ENCODE results near the gene PRKAR2B. TPM values are rescaled to one million over a fixed set of nuclear protein-coding genes. Genes with fewer than 3 reads are reported as not detected.

PRKAR2B gene
- polyA plus RNA-seq, 6 donors from 2014 or later, result 1.1 to 4.9 (median 2.7) TPM; not detected in 1

DNA sequence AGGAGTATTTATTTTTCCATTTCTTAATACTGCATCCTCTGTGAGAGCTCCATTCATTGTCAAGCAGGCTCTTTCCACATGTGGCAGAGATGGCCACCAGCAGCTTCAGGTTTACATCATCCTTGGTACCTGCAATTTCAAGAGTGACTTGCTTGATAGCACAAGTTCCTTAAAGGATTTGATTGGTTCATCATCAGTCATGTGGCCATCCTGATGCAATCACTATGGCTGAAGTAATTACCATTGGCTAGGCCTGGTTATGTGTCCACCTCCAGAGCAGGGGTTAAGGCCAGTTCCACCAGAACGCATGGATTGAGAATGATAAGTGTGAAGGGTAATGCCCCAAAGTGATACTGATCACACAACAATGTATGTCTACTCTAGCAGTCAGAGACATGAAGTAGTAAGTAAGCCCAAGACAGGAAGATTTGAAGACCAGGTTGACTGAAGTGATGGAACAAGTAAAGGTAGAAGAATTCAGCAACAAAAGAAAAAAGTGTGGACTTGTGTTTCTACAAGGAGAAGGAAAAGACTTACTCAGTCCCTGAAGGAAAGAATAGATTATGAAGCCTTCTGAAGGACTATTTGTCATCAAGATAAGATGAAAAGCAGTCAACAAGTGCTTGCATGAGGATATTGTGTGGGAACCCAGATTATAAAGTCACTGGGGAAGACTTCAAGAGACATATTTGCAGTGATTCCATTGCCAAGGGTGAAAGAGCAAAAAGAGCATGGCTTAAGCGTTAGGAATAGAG lies 26.4 kb upstream of the PRKAR2B start:
- H3K27ac Mint-ChIP-seq, result no peak overlapping the region
- no peaks in the 10 kb centered on the region for H3K36me3 Mint-ChIP-seq
- no peak overlapping the region for H3K4me3 Mint-ChIP-seq
- H3K27me3 Mint-ChIP-seq, result peaks cover 0 to 4% (median 0%) of the 10 kb centered on the region in 3 donors
- H3K9me3 Mint-ChIP-seq, result no peaks in the 10 kb centered on the region
- no peak for ATAC-seq (ENCODE audit: low read depth in 2 of 2)
- H3K4me1 Mint-ChIP-seq, result no peaks in the 10 kb centered on the region
- DNase-seq, result no peak

DNA sequence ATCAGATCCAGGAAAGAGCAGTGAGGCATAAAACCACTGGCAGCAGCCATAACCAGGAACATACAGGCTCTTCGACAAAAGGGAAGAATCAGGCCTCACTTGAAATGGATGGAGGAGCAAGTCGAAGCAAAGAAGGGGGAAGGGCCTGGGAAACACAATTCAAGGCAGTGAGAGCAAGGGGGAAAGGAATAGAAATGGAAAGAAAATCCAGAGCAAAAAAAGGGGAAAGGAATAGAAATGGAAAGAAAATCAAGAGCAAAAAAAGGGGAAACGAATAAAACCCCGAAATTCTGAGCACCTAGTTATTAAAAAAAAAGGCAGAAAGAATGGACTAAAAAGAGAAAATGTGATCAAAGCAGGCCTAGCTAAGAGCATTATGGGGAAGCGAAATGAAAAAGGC lies 24.1 kb upstream of the PRKAR2B start:
- peaks cover 0 to 4% (median 0%) of the 10 kb centered on the region in 3 donors for H3K27me3 Mint-ChIP-seq
- H3K36me3 Mint-ChIP-seq, result no peaks in the 10 kb centered on the region
- no peak overlapping the region for H3K27ac Mint-ChIP-seq
- H3K9me3 Mint-ChIP-seq, result peaks cover 0 to 5% (median 0%) of the 10 kb centered on the region in 7 donors
- no peaks in the 10 kb centered on the region for H3K4me1 Mint-ChIP-seq
- no peak overlapping the region for H3K4me3 Mint-ChIP-seq
- DNase-seq (no peak), ATAC-seq (ENCODE audit: low read depth in 2 of 2) (no peak)

DNA sequence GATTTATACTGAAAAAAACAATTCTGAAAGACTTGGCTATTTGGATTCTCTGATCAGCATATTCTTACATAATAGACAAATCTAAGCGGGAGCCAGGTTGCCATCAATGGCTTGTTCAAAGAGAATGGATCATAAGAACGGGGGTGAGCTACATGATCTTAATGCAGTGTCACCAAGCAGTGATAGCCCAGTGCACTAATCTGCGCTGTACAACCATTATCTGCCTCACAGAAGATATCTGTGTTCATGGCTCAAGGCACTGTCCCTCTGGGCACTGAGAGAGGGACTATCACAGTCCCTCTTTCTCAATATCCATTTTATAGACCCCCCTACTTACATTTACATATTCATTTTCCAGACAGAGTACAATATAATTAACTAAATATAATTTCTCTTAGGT lies 22.9 kb upstream of the PRKAR2B start:
- Mint-ChIP-seq H3K4me3 (no peak overlapping the region), H3K4me1 (peaks cover 0 to under 1% (median 0%) of the 10 kb centered on the region in 3 donors)

DNA sequence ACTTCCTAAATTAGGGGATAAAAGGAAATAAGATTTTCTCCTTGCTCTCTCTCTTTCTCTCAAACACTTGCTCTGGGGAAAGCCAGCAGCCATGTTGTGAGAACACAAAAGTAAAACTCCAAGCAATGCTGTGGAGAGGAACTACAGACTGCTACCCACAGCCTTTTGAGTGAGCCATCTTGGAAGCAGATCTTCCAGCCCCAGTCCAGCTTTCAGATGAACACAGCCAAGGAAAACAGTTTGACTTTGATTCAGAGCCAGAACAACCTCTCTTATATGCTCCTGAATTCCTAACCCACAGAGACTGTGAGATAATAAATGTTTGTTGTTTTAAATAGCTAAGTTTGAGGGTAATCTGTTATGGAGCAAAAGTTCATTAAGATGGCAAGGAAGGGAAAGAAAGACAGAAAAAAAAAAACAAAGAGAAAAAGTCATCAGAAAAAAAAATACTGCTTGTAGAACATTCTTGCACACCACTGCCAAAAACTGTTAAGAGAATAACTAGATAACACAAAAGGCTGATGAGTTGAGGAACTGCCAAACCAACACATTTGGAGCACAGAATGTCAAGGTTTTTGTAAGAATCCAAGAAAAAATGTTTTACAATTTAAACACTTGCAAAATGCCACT lies 20.9 kb upstream of the PRKAR2B start:
- Mint-ChIP-seq H3K36me3 (no peaks in the 10 kb centered on the region), H3K27me3 (no peaks in the 10 kb centered on the region), H3K27ac (no peak overlapping the region), H3K4me1 (peaks cover 9 to 13% (median 12%) of the 10 kb centered on the region in 3 donors), H3K4me3 (no peak overlapping the region), H3K9me3 (peaks cover 0 to 5% (median 0%) of the 10 kb centered on the region in 7 donors)
- DNase-seq, result no peak
- ATAC-seq (ENCODE audit: low read depth in 2 of 2), result no peak

More for the DNA sequence above, 22.9 kb upstream of the PRKAR2B start:
- ATAC-seq (ENCODE audit: low read depth in 2 of 2), result no peak
- Mint-ChIP-seq H3K27ac (no peak overlapping the region), H3K27me3 (peaks cover 0 to 4% (median 0%) of the 10 kb centered on the region in 3 donors), H3K9me3 (peaks cover 0 to 5% (median 0%) of the 10 kb centered on the region in 7 donors), H3K36me3 (no peaks in the 10 kb centered on the region)
- no peak for DNase-seq

DNA sequence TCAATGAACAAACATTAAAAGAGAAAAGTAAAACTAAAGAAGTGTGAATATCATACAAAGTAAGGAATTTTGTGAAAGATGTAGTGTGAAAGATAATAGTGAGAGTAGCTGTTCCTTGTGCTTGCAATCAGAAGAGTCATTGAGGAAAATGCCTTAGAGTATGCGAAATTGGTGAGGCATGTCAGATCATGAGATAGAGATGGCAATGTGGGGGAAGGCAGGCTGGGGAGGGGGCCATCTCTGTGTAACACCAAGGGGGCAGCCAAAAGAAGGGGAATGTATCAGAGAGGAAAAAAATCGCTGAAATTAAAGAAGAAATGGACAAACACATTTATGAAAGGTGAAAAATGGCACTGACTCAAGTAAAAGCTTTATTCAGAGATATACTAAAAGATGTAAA lies 19.6 kb upstream of the PRKAR2B start:
- H3K27ac Mint-ChIP-seq, result peak overlapping the region in 1 of 6 donors; percentile 56
- ATAC-seq (ENCODE audit: low read depth in 2 of 2) (no peak), DNase-seq (no peak)
- H3K9me3 Mint-ChIP-seq, result peaks cover 0 to 5% (median 0%) of the 10 kb centered on the region in 7 donors
- H3K27me3 Mint-ChIP-seq, result no peaks in the 10 kb centered on the region
- peaks cover 9 to 13% (median 12%) of the 10 kb centered on the region in 3 donors for H3K4me1 Mint-ChIP-seq
- no peaks in the 10 kb centered on the region for H3K36me3 Mint-ChIP-seq
- H3K4me3 Mint-ChIP-seq, result no peak overlapping the region

DNA sequence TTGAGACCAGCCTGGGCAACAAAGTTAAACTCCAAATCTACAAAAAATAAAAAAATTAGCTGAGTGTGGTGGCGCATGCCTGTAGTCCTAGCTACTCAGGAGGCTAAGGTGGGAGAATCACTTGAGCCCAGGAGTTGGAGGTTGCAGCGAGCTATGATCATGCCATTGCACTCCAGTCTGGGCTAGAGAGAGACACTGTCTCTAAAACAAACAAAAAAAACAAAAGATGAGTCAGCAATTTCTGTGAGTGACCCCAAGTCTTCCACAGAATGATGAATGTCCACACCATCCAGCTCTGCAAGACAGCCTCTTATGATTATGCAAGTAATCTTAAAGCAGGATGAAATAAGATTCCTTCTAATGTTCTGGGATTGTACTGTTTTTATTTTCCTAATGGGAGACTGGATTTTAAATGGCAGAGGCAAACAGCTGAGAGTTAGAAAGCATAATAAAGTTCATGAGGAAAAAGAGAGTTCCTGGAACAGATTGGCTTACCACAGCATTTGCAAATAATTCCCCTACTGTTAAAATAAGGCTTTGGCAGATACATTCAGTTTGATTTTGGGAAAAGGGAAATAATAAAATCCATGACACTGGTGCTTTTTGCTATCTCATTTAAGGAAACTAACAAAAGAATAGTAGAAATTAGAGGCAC lies 18.9 kb upstream of the PRKAR2B start:
- H3K4me3 Mint-ChIP-seq, result no peak overlapping the region

DNA sequence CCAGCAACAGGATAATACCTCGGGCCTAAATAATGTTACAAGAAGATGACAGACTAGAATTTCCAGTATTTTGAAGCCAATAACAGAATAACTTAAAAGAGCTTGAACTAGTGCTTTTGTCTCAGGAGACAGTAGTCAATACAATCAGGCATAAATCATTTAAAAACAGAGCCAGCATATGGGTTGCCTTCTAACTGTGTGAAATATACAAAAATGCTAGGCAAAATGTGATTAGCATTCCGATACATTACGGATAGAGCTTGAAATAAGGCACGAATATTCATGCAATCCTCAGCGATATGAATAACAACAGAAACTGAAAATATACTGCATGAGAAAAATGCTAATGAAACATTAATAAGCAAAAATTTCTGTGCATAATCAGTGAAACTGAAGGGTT lies 18.3 kb upstream of the PRKAR2B start:
- H3K9me3 Mint-ChIP-seq, result peaks cover 0 to 5% (median 0%) of the 10 kb centered on the region in 7 donors
- H3K4me1 Mint-ChIP-seq, result peaks cover 9 to 13% (median 12%) of the 10 kb centered on the region in 3 donors
- DNase-seq (no peak), ATAC-seq (ENCODE audit: low read depth in 2 of 2) (no peak)
- H3K27me3 Mint-ChIP-seq, result no peaks in the 10 kb centered on the region
- H3K4me3 Mint-ChIP-seq, result no peak overlapping the region
- no peak overlapping the region for H3K27ac Mint-ChIP-seq
- no peaks in the 10 kb centered on the region for H3K36me3 Mint-ChIP-seq

More for the DNA sequence above, 18.9 kb upstream of the PRKAR2B start:
- ATAC-seq (ENCODE audit: low read depth in 2 of 2) (no peak), DNase-seq (no peak)
- no peaks in the 10 kb centered on the region for H3K27me3 Mint-ChIP-seq
- peaks cover 9 to 13% (median 12%) of the 10 kb centered on the region in 3 donors for H3K4me1 Mint-ChIP-seq
- no peaks in the 10 kb centered on the region for H3K36me3 Mint-ChIP-seq
- H3K27ac Mint-ChIP-seq, result no peak overlapping the region
- peaks cover 0 to 5% (median 0%) of the 10 kb centered on the region in 7 donors for H3K9me3 Mint-ChIP-seq

DNA sequence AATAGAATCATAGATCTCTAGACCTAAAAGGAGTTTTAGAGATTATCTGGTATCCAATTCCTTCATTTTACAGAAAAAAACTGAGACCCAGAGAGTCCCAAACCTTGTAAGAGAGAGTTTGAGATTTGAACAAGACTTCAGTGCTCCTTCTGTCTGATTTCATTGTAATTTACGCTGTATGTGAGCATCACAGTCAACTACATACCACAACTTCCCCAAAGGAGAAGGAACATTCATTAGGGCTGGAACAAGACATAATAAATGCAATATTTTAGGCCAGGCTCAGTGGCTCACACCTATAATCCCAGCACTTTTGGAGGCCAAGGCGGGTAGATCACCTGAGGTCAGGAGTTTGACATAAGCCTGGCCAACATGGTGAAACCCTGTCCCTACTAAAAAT lies 17.3 kb upstream of the PRKAR2B start:
- peaks cover 9 to 13% (median 12%) of the 10 kb centered on the region in 3 donors for H3K4me1 Mint-ChIP-seq
- no peaks in the 10 kb centered on the region for H3K27me3 Mint-ChIP-seq
- ATAC-seq (ENCODE audit: low read depth in 2 of 2) (peak in 1 of 2 donors; percentile 47), DNase-seq (no peak)
- H3K9me3 Mint-ChIP-seq, result peaks cover 0 to 5% (median 0%) of the 10 kb centered on the region in 7 donors
- peak overlapping the region in 4 of 8 donors; percentile 10 to 57 (median 26) for H3K4me3 Mint-ChIP-seq
- H3K27ac Mint-ChIP-seq, result peak overlapping the region in 1 of 6 donors; percentile 16
- no peaks in the 10 kb centered on the region for H3K36me3 Mint-ChIP-seq

DNA sequence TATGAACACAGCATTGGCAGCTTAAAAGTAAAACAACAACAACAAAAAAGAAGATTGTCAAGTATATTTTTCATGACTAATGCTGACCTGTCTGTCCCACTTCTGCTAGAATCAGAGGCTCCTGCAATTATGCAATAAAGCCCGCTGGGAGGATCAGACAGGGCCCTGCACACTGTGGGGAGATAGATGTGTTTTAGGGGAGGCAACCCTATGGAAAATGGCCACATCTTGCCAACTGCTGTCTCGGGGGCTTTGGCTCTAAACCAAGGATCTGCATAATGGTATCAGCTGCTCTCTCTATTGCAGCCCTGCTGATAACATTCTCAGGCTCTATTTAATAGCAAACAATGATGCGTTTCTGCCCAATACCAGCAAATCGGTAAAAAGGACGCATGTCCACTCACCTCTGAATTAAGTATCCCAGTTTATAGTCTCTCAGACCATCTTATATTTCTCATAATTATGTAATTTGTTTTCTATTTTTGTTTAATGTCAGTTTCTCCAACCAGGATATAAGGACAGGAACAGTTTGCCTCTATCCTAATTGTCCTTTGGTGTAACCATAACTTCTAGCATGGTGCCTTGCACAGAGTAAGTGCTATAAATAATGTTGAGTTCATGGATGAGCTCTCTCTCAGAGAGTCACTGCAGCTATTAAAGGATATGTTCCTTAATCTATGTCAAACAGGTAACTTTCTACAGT lies 15.3 kb upstream of the PRKAR2B start:
- peaks cover 9 to 13% (median 12%) of the 10 kb centered on the region in 3 donors for H3K4me1 Mint-ChIP-seq

DNA sequence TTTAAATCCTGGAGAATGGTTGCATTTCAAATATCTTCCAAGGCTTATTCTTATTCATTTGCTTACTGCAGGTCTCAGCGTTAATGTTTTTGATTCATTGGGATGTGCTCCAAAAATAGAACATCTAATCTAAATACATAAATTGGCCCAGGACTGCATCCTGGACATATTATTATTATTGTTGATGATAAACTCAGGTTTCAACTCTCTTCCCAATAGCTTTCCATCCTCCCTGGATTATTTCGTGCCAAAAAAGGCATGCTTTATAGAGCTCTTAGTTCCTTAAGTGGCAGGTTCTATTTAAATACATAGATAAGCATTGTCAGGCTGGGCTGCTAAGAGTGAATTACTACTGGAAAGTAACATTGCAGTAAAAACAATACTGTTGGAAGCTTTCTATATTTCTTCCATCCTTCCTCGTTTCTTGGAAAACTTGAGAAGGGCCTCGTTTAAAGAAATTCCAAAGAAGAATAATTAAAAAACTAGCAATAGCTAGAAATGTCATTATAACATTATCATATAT lies 14.7 kb upstream of the PRKAR2B start:
- H3K27ac Mint-ChIP-seq, result no peak overlapping the region
- H3K4me1 Mint-ChIP-seq, result peaks cover 9 to 13% (median 12%) of the 10 kb centered on the region in 3 donors
- no peak overlapping the region for H3K4me3 Mint-ChIP-seq
- H3K27me3 Mint-ChIP-seq, result no peaks in the 10 kb centered on the region
- ATAC-seq (ENCODE audit: low read depth in 2 of 2), result no peak
- DNase-seq, result no peak
- H3K9me3 Mint-ChIP-seq, result peaks cover 0 to 2% (median 0%) of the 10 kb centered on the region in 7 donors
- no peaks in the 10 kb centered on the region for H3K36me3 Mint-ChIP-seq

More for the DNA sequence above, 15.3 kb upstream of the PRKAR2B start:
- DNase-seq, result no peak
- H3K36me3 Mint-ChIP-seq, result no peaks in the 10 kb centered on the region
- no peaks in the 10 kb centered on the region for H3K27me3 Mint-ChIP-seq
- no peak overlapping the region for H3K27ac Mint-ChIP-seq
- ATAC-seq (ENCODE audit: low read depth in 2 of 2), result no peak
- H3K4me3 Mint-ChIP-seq, result no peak overlapping the region
- H3K9me3 Mint-ChIP-seq, result peaks cover 0 to 2% (median 0%) of the 10 kb centered on the region in 7 donors

DNA sequence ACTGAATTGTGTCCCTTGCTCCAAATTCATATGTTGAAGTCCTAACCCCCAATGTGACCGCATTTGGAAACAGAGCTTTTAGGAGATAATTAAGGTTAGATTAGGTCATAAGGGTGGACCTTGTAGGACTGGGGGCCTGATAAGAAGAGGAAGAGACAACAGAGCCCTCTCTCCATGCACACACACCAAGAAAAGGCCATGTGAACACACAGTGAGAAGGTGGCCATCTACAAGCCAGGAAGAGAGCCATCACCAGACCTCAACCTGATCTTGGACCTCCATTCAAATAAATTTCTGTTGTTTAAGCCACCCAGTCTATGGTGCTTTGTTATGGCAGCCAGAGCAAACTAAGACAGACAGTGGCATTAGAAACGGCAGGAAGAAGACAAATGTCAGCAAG lies 12.5 kb upstream of the PRKAR2B start:
- Mint-ChIP-seq H3K27me3 (no peaks in the 10 kb centered on the region), H3K27ac (no peak overlapping the region), H3K9me3 (peaks cover 0 to 14% (median 10%) of the 10 kb centered on the region in 7 donors), H3K4me1 (peaks cover 5 to 10% (median 10%) of the 10 kb centered on the region in 3 donors), H3K36me3 (peaks cover 0 to 7% of the 10 kb centered on the region in 2 donors), H3K4me3 (peak overlapping the region in 1 of 8 donors; percentile 11)
- no peak for ATAC-seq (ENCODE audit: low read depth in 2 of 2)
- DNase-seq, result no peak

DNA sequence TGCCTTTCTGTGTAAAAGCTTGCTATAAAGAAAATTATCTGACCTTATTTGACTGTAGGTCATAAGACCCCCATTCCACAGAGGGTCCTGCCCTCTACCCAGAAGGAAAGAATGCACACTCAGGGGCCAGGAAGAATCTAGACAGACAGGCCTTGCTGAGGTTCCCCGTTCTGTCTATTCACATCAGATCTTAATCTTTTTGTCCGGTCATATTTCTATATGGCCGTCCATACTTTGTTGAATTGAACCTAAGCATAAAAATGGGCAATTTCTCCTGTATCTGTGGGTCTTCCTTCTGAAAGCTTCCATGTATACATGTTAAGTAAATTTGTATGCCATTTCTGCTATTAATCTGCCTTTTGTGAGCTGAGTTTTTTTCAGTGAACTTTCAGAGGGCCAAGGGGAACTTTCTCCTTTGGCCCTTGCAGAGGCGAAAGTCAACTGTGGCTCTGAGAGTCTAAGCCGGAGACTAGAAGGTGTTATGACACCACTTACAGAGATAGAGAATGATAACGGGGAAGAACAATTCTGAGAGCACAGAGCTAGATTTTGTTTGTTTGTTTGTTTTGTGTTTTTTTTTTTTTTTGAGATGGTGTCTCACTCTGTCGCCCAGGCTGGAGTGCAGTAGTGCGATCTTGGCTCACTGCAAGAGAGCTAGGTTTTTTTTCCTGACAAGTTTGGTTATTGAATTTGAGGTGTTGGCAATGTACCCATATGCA lies 11.6 kb upstream of the PRKAR2B start:
- peaks cover 0 to 7% of the 10 kb centered on the region in 2 donors for H3K36me3 Mint-ChIP-seq
- peaks cover under 1 to 2% (median 1%) of the 10 kb centered on the region in 3 donors for H3K4me1 Mint-ChIP-seq
- no peaks in the 10 kb centered on the region for H3K27me3 Mint-ChIP-seq
- peak overlapping the region in 1 of 6 donors; percentile 64 for H3K27ac Mint-ChIP-seq
- H3K4me3 Mint-ChIP-seq, result no peak overlapping the region
- ATAC-seq (ENCODE audit: low read depth in 2 of 2) (no peak), DNase-seq (no peak)
- H3K9me3 Mint-ChIP-seq, result peaks cover 0 to 18% (median 13%) of the 10 kb centered on the region in 7 donors
